ENCODE results near the gene AP2B1.
"Not testable (repeated sequence)": the region's sequence is repeated elsewhere in the genome, so short reads cannot be mapped to it uniquely, and the experiment has no call there.

Gene AP2B1

GRCh38 chr17:35745246-35745645 lies 158.1 kb downstream of the AP2B1 start:
- H3K4me1 ChIP-seq (ENCODE audit: insufficient read depth, low read length), result no peaks in the 10 kb centered on the region
- H3K4me3 ChIP-seq (ENCODE audit: low read length), result no peak overlapping the region
- H3K36me3 ChIP-seq (ENCODE audit: insufficient read depth, low read depth, low read length), result no peaks in the 10 kb centered on the region
- H3K27me3 ChIP-seq (ENCODE audit: insufficient read depth, low read length), result peaks cover 59% of the 10 kb centered on the region
- H3K9me3 ChIP-seq (ENCODE audit: insufficient read depth, low read depth, low read length), result peaks cover 8% of the 10 kb centered on the region; the same call in 1 of the 2 replicates
- no peak overlapping the region for H3K9ac ChIP-seq (ENCODE audit: low read depth, low read length)
- H3K27ac ChIP-seq (ENCODE audit: low read length), result no peak overlapping the region

GRCh38 chr17:35745749-35746320 lies 158.7 kb downstream of the AP2B1 start:
- no peak overlapping the region for H3K27ac ChIP-seq (ENCODE audit: low read length)
- peaks cover 59% of the 10 kb centered on the region for H3K27me3 ChIP-seq (ENCODE audit: insufficient read depth, low read length)
- no peaks in the 10 kb centered on the region for H3K4me1 ChIP-seq (ENCODE audit: insufficient read depth, low read length)
- peaks cover 2% of the 10 kb centered on the region; the same call in 1 of the 2 replicates for H3K9me3 ChIP-seq (ENCODE audit: insufficient read depth, low read depth, low read length)
- no peaks in the 10 kb centered on the region for H3K36me3 ChIP-seq (ENCODE audit: insufficient read depth, low read depth, low read length)
- no peak overlapping the region for H3K4me3 ChIP-seq (ENCODE audit: low read length)
- H3K9ac ChIP-seq (ENCODE audit: low read depth, low read length), result no peak overlapping the region

- Histone ChIP-seq H3K9ac (ENCODE audit: low read depth, low read length) (no peak overlapping the region), H3K27ac (ENCODE audit: low read length) (no peak overlapping the region), H3K4me3 (ENCODE audit: low read length) (no peak overlapping the region), H3K36me3 (ENCODE audit: insufficient read depth, low read depth, low read length) (no peaks in the 10 kb centered on the region), H3K4me1 (ENCODE audit: insufficient read depth, low read length) (no peaks in the 10 kb centered on the region), H3K9me3 (ENCODE audit: insufficient read depth, low read depth, low read length) (no peaks in the 10 kb centered on the region), H3K27me3 (ENCODE audit: insufficient read depth, low read length) (peaks cover 45% of the 10 kb centered on the region)
Observed at GRCh38 chr17:35747540-35748017, 160.5 kb downstream of the AP2B1 start.

- H3K9me3 ChIP-seq (ENCODE audit: insufficient read depth, low read depth, low read length), result no peaks in the 10 kb centered on the region
- H3K27me3 ChIP-seq (ENCODE audit: insufficient read depth, low read length), result peaks cover 37% of the 10 kb centered on the region
- no peak overlapping the region for H3K9ac ChIP-seq (ENCODE audit: low read depth, low read length)
- H3K4me3 ChIP-seq (ENCODE audit: low read length), result no peak overlapping the region
- no peaks in the 10 kb centered on the region for H3K36me3 ChIP-seq (ENCODE audit: insufficient read depth, low read depth, low read length)
- no peaks in the 10 kb centered on the region for H3K4me1 ChIP-seq (ENCODE audit: insufficient read depth, low read length)
- no peak overlapping the region for H3K27ac ChIP-seq (ENCODE audit: low read length)
Observed at GRCh38 chr17:35748341-35748841, 161.3 kb downstream of the AP2B1 start.

- H3K27me3 ChIP-seq (ENCODE audit: insufficient read depth, low read length), result peaks cover 31% of the 10 kb centered on the region
- no peaks in the 10 kb centered on the region for H3K36me3 ChIP-seq (ENCODE audit: insufficient read depth, low read depth, low read length)
- H3K4me3 ChIP-seq (ENCODE audit: low read length), result no peak overlapping the region
- H3K9me3 ChIP-seq (ENCODE audit: insufficient read depth, low read depth, low read length), result no peaks in the 10 kb centered on the region
- H3K4me1 ChIP-seq (ENCODE audit: insufficient read depth, low read length), result no peaks in the 10 kb centered on the region
- H3K9ac ChIP-seq (ENCODE audit: low read depth, low read length), result no peak overlapping the region
- no peak overlapping the region for H3K27ac ChIP-seq (ENCODE audit: low read length)
Observed at GRCh38 chr17:35748979-35749378, 161.9 kb downstream of the AP2B1 start.

- Histone ChIP-seq H3K27ac (ENCODE audit: low read length) (no peak overlapping the region), H3K9ac (ENCODE audit: low read depth, low read length) (peak overlapping the region; percentile 33; the same call in 1 of the 2 replicates), H3K27me3 (ENCODE audit: insufficient read depth, low read length) (peaks cover 31% of the 10 kb centered on the region), H3K4me1 (ENCODE audit: insufficient read depth, low read length) (no peaks in the 10 kb centered on the region), H3K36me3 (ENCODE audit: insufficient read depth, low read depth, low read length) (no peaks in the 10 kb centered on the region), H3K4me3 (ENCODE audit: low read length) (peak overlapping the region; percentile 56; the same call in 1 of the 2 replicates), H3K9me3 (ENCODE audit: insufficient read depth, low read depth, low read length) (no peaks in the 10 kb centered on the region)
Observed at GRCh38 chr17:35749560-35750412, 162.7 kb downstream of the AP2B1 start.

DNA sequence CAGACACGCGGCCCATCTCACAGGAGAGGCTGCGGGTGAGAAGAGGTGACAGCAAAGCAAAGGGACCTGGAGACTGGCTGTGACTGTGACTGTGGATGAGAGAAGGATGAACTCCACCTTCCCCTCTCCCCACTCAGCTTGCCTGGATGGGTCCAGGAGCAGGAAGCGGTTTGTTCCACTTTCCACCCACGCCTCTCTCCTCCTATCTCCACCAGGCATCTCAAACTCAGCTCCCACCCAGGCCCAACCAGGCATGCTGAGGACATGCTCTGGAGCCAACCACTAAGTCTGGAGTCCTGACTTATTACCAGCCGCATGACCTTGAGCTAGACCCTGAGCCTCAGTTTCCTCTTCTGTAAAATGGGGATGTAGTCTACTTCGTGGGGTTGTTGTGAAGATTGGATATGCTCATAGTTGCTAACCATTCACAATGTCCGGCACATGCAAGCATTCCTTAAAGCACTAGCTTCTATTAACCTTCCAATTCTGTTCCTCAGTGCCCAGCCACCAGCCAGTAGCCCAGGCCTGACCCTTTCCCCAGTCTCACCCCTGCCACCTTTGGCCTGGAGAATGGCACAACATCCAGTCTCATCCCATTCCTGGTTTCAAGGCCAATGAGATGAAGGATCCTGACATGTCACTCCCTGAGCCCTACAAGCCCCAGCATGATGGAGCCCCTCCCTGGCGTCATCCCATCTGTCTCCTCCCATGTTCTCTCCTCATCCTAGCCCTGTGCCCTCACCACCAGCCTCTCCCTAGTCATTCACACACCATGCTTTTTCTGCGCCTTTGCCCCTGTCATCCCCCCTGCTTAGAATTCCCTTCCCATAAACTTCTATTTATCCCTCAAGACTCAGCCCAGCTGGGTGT lies 163.6 kb downstream of the AP2B1 start:
- Histone ChIP-seq H3K27me3 (ENCODE audit: insufficient read depth, low read length) (peaks cover 31% of the 10 kb centered on the region), H3K4me3 (ENCODE audit: low read length) (peak overlapping the region; percentile 56; the same call in 1 of the 2 replicates)

GRCh38 chr17:35751541-35751940 lies 164.4 kb downstream of the AP2B1 start:
- H3K9ac ChIP-seq (ENCODE audit: low read depth, low read length); H3K36me3 ChIP-seq (ENCODE audit: insufficient read depth, low read depth, low read length); H3K4me3 ChIP-seq (ENCODE audit: low read length); H3K4me1 ChIP-seq (ENCODE audit: insufficient read depth, low read length); H3K9me3 ChIP-seq (ENCODE audit: insufficient read depth, low read depth, low read length); H3K27ac ChIP-seq (ENCODE audit: low read length): not testable (repeated sequence)
- H3K27me3 ChIP-seq (ENCODE audit: insufficient read depth, low read length), result peaks cover 31% of the 10 kb centered on the region

More for the DNA sequence above, 163.6 kb downstream of the AP2B1 start:
- Histone ChIP-seq H3K9me3 (ENCODE audit: insufficient read depth, low read depth, low read length) (no peaks in the 10 kb centered on the region), H3K4me1 (ENCODE audit: insufficient read depth, low read length) (no peaks in the 10 kb centered on the region), H3K27ac (ENCODE audit: low read length) (no peak overlapping the region), H3K9ac (ENCODE audit: low read depth, low read length) (peak overlapping the region; percentile 33; the same call in 1 of the 2 replicates), H3K36me3 (ENCODE audit: insufficient read depth, low read depth, low read length) (no peaks in the 10 kb centered on the region)

- Histone ChIP-seq H3K27ac (ENCODE audit: low read length) (no peak overlapping the region), H3K27me3 (ENCODE audit: insufficient read depth, low read length) (peaks cover 31% of the 10 kb centered on the region), H3K4me3 (ENCODE audit: low read length) (no peak overlapping the region), H3K36me3 (ENCODE audit: insufficient read depth, low read depth, low read length) (no peaks in the 10 kb centered on the region), H3K9me3 (ENCODE audit: insufficient read depth, low read depth, low read length) (no peaks in the 10 kb centered on the region), H3K9ac (ENCODE audit: low read depth, low read length) (no peak overlapping the region), H3K4me1 (ENCODE audit: insufficient read depth, low read length) (no peaks in the 10 kb centered on the region)
Observed at GRCh38 chr17:35752471-35752870, 165.3 kb downstream of the AP2B1 start.

DNA sequence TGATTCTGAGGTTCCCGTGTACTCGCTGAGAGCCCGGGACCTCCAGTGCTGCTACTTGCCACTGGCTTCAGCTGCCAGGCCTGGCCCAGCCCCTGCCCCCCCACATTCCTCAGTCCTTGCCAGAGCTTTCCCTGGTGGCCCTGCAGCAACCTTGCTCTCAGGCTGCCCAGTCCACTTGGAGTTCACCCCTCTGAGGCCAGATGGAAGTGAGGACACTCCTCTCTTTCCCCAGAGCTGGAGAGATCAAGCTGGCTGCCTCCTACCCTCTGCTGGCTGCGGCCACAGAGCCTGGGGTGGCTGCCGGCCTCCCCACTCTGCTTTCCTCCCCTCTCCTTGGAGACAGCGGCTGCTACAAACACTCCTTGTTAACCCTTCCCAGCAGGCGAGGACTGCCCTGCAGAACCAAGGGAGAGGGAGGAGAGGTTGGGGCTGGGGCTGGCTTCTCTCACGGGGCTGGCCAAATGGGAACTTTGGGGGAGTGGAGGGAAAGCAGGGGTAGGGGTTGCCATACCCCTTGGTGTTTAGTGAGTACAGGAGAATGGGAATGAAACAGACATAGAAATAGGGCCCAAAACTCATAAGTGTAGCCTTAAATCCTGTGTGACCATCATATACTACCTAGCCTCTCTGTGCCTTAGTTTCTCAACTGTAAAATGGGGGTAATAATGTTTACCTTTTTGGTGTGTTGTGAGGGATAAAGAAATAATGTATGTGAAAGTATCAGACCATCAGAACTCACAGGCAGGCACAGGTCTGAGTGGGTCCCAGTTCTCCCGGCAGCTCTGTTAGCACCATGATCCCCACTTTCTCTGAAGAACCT lies 166.0 kb downstream of the AP2B1 start, which contains the start of gene GAS2L2:
Gene GAS2L2 (minus strand): TSS at position 295 of the 820 bp plus-strand sequence. CDS start 389 bp downstream, outside the sequence.
- no peaks in the 10 kb centered on the region for H3K9me3 ChIP-seq (ENCODE audit: insufficient read depth, low read depth, low read length)
- H3K27me3 ChIP-seq (ENCODE audit: insufficient read depth, low read length), result peaks cover 31% of the 10 kb centered on the region
- no peaks in the 10 kb centered on the region for H3K36me3 ChIP-seq (ENCODE audit: insufficient read depth, low read depth, low read length)
- H3K27ac ChIP-seq (ENCODE audit: low read length), result no peak within 1 kb of the TSS
- no peaks in the 10 kb centered on the region for H3K4me1 ChIP-seq (ENCODE audit: insufficient read depth, low read length)
- no peak within 1 kb of the TSS for H3K9ac ChIP-seq (ENCODE audit: low read depth, low read length)
- no peak within 1 kb of the TSS for H3K4me3 ChIP-seq (ENCODE audit: low read length)

All from iPS-20b (cell line).